ENCODE measurements around the gene PGR. TPM values are rescaled to one million over a fixed set of nuclear protein-coding genes. Genes with fewer than 3 reads are reported as not detected.

Gene PGR
- total and polyA plus RNA-seq, 11 donors = 1.4 to 13.9 (median 10.6) TPM

DNA sequence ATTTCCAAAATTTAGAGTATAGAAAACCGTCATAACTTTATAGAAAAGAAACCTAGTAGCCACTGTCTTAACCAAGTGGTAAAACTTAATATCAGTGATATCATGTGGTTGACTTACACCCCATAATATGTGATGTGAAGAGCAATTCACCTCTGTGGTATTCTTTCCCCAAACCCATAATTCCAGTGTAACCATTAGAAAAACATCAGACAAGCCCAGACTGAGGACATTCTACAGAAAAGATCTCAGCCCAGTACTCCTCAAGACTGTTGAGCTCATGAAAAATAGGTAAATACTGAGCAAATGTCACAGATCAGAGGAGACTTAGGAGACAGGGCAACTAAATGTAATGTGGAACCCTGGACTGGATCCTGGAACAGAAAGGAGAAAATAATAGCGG, 134.6 kb downstream of the PGR start:
- no peak overlapping the region for H3K27ac ChIP-seq
- H3K27me3 ChIP-seq = no peaks in the 10 kb centered on the region
- TF ChIP-seq CTCF (IDR thresholded peaks at IDR 0.05) (no peak), POLR2A (IDR thresholded peaks at IDR 0.05) (no peak)
- DNase-seq (no peak), ATAC-seq (no peak)
- intact Hi-C loops (cut with DNase I) = loop anchor here in 4 of 10 donors (5.0 to 10.0 kb wide), 4 partner anchors 130 to 330 kb away; partner anchors contain the start of gene PGR (in 1 of the 4)
- no peaks in the 10 kb centered on the region for H3K9me3 ChIP-seq
- 96 to 99% (median 97%) methylated on average over 2 of the region's 2 CpGs for WGBS, 4 donors
- H3K36me3 ChIP-seq = peaks cover 0 to 1% (median 0%) of the 10 kb centered on the region in 9 donors
- peaks cover 0 to 12% (median 2%) of the 10 kb centered on the region in 12 donors for H3K4me1 ChIP-seq
- H3K4me3 ChIP-seq = no peak overlapping the region

DNA sequence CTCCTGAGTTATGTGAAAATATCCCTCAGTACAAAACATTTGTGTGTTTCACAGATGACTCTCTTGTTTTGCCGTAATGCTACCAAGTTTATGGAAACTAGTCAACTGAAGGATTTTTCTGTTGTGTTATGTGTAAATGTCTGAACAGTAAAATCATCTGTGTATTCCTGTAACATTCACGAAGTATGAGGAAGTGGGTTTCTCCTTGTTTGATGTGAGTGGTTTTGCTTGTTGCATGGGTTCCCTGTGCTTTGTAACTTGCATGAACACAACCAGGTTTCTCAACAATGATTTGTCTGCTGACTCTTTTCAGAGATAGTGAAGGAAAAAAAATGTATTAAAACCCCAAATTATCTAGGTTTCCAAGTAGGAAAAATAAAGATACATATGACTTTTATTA, 138.1 kb downstream of the PGR start:
- no peak overlapping the region for H3K27ac ChIP-seq
- DNase-seq = no peak
- TF ChIP-seq POLR2A (IDR thresholded peaks at IDR 0.05) (no peak), CTCF (IDR thresholded peaks at IDR 0.05) (no peak)
- H3K27me3 ChIP-seq = no peaks in the 10 kb centered on the region
- H3K4me3 ChIP-seq = no peak overlapping the region
- no peaks in the 10 kb centered on the region for H3K9me3 ChIP-seq
- H3K4me1 ChIP-seq = peaks cover 0 to 10% (median 2%) of the 10 kb centered on the region in 12 donors
- no peak for ATAC-seq
- WGBS, 4 donors = 64 to 84% (median 75%) methylated on average over 2 of the region's 2 CpGs
- intact Hi-C loops (cut with DNase I) = loop anchor here in 3 of 10 donors (10.0 kb wide), 3 partner anchors 133 to 333 kb away; partner anchors contain the start of gene PGR (in 1 of the 3)
- H3K36me3 ChIP-seq = peaks cover 0 to 12% (median 4%) of the 10 kb centered on the region in 9 donors

- TF ChIP-seq POLR2A (IDR thresholded peaks at IDR 0.05) = no peak
- TF ChIP-seq CTCF (IDR thresholded peaks at IDR 0.05) = no peak
- Histone ChIP-seq H3K27ac (no peak overlapping the region), H3K36me3 (peaks cover 0 to 12% (median 4%) of the 10 kb centered on the region in 9 donors), H3K4me1 (peaks cover 0 to 4% (median 0%) of the 10 kb centered on the region in 12 donors), H3K4me3 (no peak overlapping the region), H3K9me3 (no peaks in the 10 kb centered on the region), H3K27me3 (no peaks in the 10 kb centered on the region)
- 91 to 100% (median 96%) methylated on average over 1 of the region's 1 CpG for WGBS, 4 donors
- no peak for DNase-seq
- intact Hi-C loops (cut with DNase I) = loop anchor here in 3 of 10 donors (10.0 kb wide), 3 partner anchors 134 to 334 kb away; partner anchors contain the start of gene PGR (in 1 of the 3)
- no peak for ATAC-seq
Observed at GRCh38 chr11:100990931-100991330, 138.7 kb downstream of the PGR start.

- DNase-seq = no peak
- intact Hi-C loops (cut with DNase I) = loop anchor here (5.0 to 10.0 kb wide), 6 partner anchors 143 to 860 kb away; partner anchors contain the start of gene PGR (in 1 of the 10)
Observed at GRCh38 chr11:100984668-100985067, 144.9 kb downstream of the PGR start.

More at GRCh38 chr11:100984668-100985067, 144.9 kb downstream of the PGR start:
- ATAC-seq = no peak
- 91 to 95% (median 94%) methylated on average over 3 of the region's 3 CpGs for WGBS, 4 donors
- H3K27me3 ChIP-seq = no peaks in the 10 kb centered on the region
- TF ChIP-seq CTCF (IDR thresholded peaks at IDR 0.05) (no peak), POLR2A (IDR thresholded peaks at IDR 0.05) (no peak)
- H3K4me1 ChIP-seq = no peaks in the 10 kb centered on the region
- H3K4me3 ChIP-seq = no peak overlapping the region
- H3K9me3 ChIP-seq = no peaks in the 10 kb centered on the region
- peaks cover 0 to 14% (median 4%) of the 10 kb centered on the region in 9 donors for H3K36me3 ChIP-seq
- H3K27ac ChIP-seq = no peak overlapping the region
